ENCODE data around the gene RASAL2. TPM values are rescaled to one million over a fixed set of nuclear protein-coding genes. Genes with fewer than 3 reads are reported as not detected.

Gene RASAL2
- polyA plus RNA-seq, 2 of the 4 experiments (the other 2 are of a cell fraction), result 7.1 to 17.6 TPM

- Histone ChIP-seq H3K4me3 (no peak overlapping the region), H3K4me2 (no peak overlapping the region), H3K27ac (no peak overlapping the region), H3K4me1 (no peaks in the 10 kb centered on the region), H3K9me3 (no peaks in the 10 kb centered on the region)
- ATAC-seq (no peak), DNase-seq (ENCODE audit: low read depth in 1 of 2, low spot score in 1 of 2) (no peak), FAIRE-seq (no peak)
- TF ChIP-seq FOSL2 (IDR thresholded peaks at IDR 0.05) (no peak), FOSL2 (CRISPR knock-in tag; IDR thresholded peaks at IDR 0.05) (no peak), NPAS2 (CRISPR knock-in tag; IDR thresholded peaks at IDR 0.05; ENCODE audit: borderline replicate concordance) (no peak), JUN (IDR thresholded peaks at IDR 0.05) (no peak), TFCP2L1 (CRISPR knock-in tag; IDR thresholded peaks at IDR 0.05) (no peak), BHLHE40 (IDR thresholded peaks at IDR 0.05; ENCODE audit: low read depth, low read length) (no peak), TP53 (CRISPR knock-in tag; IDR thresholded peaks at IDR 0.05) (no peak), NR3C1 (IDR thresholded peaks at IDR 0.05) (no peak)
- 83% methylated on average over 4 of the region's 4 CpGs for WGBS (ENCODE audit: missing lambda C conversion rate)
- ChIA-PET POLR2A (no interaction called here), CTCF (no interaction called here)
These were observed 367.8 kb downstream of the RASAL2 start for GRCh38 chr1:178461701-178462100.

- TF ChIP-seq HOXB5 (CRISPR knock-in tag; IDR thresholded peaks at IDR 0.05), result no peak
- no peak for TF ChIP-seq MAZ (IDR thresholded peaks at IDR 0.05; ENCODE audit: borderline replicate concordance, low read depth, low read length)
- TF ChIP-seq REST (IDR thresholded peaks at IDR 0.05), result no peak
- TF ChIP-seq HDAC2 (IDR thresholded peaks at IDR 0.05), result no peak
- TF ChIP-seq RNF2 (IDR thresholded peaks at IDR 0.05; ENCODE audit: borderline replicate concordance, low read depth), result no peak
- no peak for TF ChIP-seq POLR2AphosphoS2 (conservative IDR thresholded peaks at IDR 0.05; ENCODE audit: low read length)
- no peak for TF ChIP-seq MYC (IDR thresholded peaks at IDR 0.05; ENCODE audit: borderline replicate concordance, low read length)
- TF ChIP-seq CHD2 (IDR thresholded peaks at IDR 0.05; ENCODE audit: low read length, partially characterized antibody), result no peak
- ChIA-PET POLR2A (no interaction called here), CTCF (interaction anchor here (0.7 to 1.0 kb wide), 3 partner anchors 34 to 215 kb away, joined by 3 to 4 read pairs (median 3); no protein-coding TSS in a partner anchor)
- Histone ChIP-seq H3K4me3 (no peak overlapping the region), H3K4me2 (no peak overlapping the region), H3K27ac (no peak overlapping the region), H3K9me3 (no peaks in the 10 kb centered on the region), H3K4me1 (no peaks in the 10 kb centered on the region)
- no peak for FAIRE-seq
- 96% methylated on average over 1 of the region's 1 CpG for WGBS (ENCODE audit: missing lambda C conversion rate)
- no peak for ATAC-seq
- DNase-seq (ENCODE audit: low read depth in 1 of 2, low spot score in 1 of 2), result no peak
These were observed 370.2 kb downstream of the RASAL2 start for GRCh38 chr1:178464141-178464540.

GRCh38 chr1:178464566-178464965 lies 370.7 kb downstream of the RASAL2 start:
- CTCF ChIA-PET, result interaction anchor here (0.7 to 1.0 kb wide), 3 partner anchors 33 to 215 kb away, joined by 3 to 4 read pairs (median 3); no protein-coding TSS in a partner anchor
- FAIRE-seq (no peak), ATAC-seq (no peak), DNase-seq (ENCODE audit: low read depth in 1 of 2, low spot score in 1 of 2) (no peak)
- H3K9me3 ChIP-seq, result no peaks in the 10 kb centered on the region
- POLR2A ChIA-PET, result no interaction called here
- H3K4me2 ChIP-seq, result no peak overlapping the region
- no peak overlapping the region for H3K27ac ChIP-seq
- no peak for TF ChIP-seq RARB (CRISPR knock-in tag; IDR thresholded peaks at IDR 0.05)
- no peak for TF ChIP-seq CHD4 (IDR thresholded peaks at IDR 0.05; ENCODE audit: borderline replicate concordance)
- no peak for TF ChIP-seq ELK1 (IDR thresholded peaks at IDR 0.05; ENCODE audit: low read depth, low read length)
- TF ChIP-seq HOXA7 (CRISPR knock-in tag; IDR thresholded peaks at IDR 0.05), result no peak
- TF ChIP-seq NPAS2 (CRISPR knock-in tag; IDR thresholded peaks at IDR 0.05; ENCODE audit: borderline replicate concordance), result no peak
- no peak for TF ChIP-seq MYC (IDR thresholded peaks at IDR 0.05; ENCODE audit: borderline replicate concordance, low read length)
- no peak for TF ChIP-seq GATA3 (IDR thresholded peaks at IDR 0.05; ENCODE audit: borderline replicate concordance)
- no peak for TF ChIP-seq RFX5 (IDR thresholded peaks at IDR 0.05)
- no peak for TF ChIP-seq ZC3H11A (IDR thresholded peaks at IDR 0.05)
- no peak for TF ChIP-seq RNF2 (IDR thresholded peaks at IDR 0.05; ENCODE audit: borderline replicate concordance, low read depth)
- no peak for TF ChIP-seq TFCP2L1 (CRISPR knock-in tag; IDR thresholded peaks at IDR 0.05)
- no peak for TF ChIP-seq KDM5A (IDR thresholded peaks at IDR 0.05)
- TF ChIP-seq SREBF2 (IDR thresholded peaks at IDR 0.05), result no peak
- no peak for TF ChIP-seq CTCF (IDR thresholded peaks at IDR 0.05)
- no peak for TF ChIP-seq TP53 (CRISPR knock-in tag; IDR thresholded peaks at IDR 0.05)
- TF ChIP-seq FOSB (CRISPR knock-in tag; IDR thresholded peaks at IDR 0.05), result no peak
- no peak overlapping the region for H3K4me3 ChIP-seq
- no peaks in the 10 kb centered on the region for H3K4me1 ChIP-seq

Measured in A549 (cell line).